OCI-LY7 (cell line): ENCODE results near the gene TAPBP.

Experiments
- EZH2phosphoT487 ChIP-seq: fragments of 200-600 bp; sonication (generic); IDR thresholded peaks from 2 replicates; pipeline ENCODE4 v1.6.1; 2018; ENCODE audit warnings: low read depth, borderline replicate concordance, mild to moderate bottlenecking, mixed run types, antibody characterized with exemption, low read length, moderate library complexity, mixed read lengths
- TF ChIP-seq, protein P1 (sequence below): fragments of 200-600 bp; sonication (generic); conservative IDR thresholded peaks from 2 replicates; pipeline ENCODE4 v1.5.1; 2014; ENCODE audit warnings: mild to moderate bottlenecking, antibody characterized with exemption, low read length, moderate library complexity, mixed read lengths

GRCh38 chr6:33299237-33299944 is 14.5 kb downstream of the TAPBP start:
- no peak for TF ChIP-seq EZH2phosphoT487
- TF ChIP-seq, protein P1, sequence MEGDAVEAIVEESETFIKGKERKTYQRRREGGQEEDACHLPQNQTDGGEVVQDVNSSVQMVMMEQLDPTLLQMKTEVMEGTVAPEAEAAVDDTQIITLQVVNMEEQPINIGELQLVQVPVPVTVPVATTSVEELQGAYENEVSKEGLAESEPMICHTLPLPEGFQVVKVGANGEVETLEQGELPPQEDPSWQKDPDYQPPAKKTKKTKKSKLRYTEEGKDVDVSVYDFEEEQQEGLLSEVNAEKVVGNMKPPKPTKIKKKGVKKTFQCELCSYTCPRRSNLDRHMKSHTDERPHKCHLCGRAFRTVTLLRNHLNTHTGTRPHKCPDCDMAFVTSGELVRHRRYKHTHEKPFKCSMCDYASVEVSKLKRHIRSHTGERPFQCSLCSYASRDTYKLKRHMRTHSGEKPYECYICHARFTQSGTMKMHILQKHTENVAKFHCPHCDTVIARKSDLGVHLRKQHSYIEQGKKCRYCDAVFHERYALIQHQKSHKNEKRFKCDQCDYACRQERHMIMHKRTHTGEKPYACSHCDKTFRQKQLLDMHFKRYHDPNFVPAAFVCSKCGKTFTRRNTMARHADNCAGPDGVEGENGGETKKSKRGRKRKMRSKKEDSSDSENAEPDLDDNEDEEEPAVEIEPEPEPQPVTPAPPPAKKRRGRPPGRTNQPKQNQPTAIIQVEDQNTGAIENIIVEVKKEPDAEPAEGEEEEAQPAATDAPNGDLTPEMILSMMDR: peak; percentile 78
